ENCODE data around the gene EFCAB9.

- no peak for TF ChIP-seq CTCF (IDR thresholded peaks at IDR 0.05)
- TF ChIP-seq POLR2AphosphoS5 (IDR thresholded peaks at IDR 0.05): no peak
- TF ChIP-seq POLR2A (IDR thresholded peaks at IDR 0.05): no peak
- no peak for TF ChIP-seq EP300 (IDR thresholded peaks at IDR 0.05)
Measured at GRCh38 chr5:172234031-172234430, 40.1 kb downstream of the EFCAB9 start.
